Activated CD4-positive, alpha-beta T cell treated with anti-CD3 and anti-CD28 coated beads, Interleukin-2, amount 50 U/mL, for 24 hours (primary cell): ENCODE results near the gene GLYR1.

Experiments
- DNase-seq, 2 donors: peaks; one replicate each; pipeline ENCODE4 v3.0.0-alpha.2; 2020; ENCODE audit warnings: low read depth in 1 of 2, low spot score in 1 of 2

The GLYR1 gene

GRCh38 chr16:4850211-4850610 is 3.1 kb upstream of the GLYR1 start:
- no peak for DNase-seq

DNA sequence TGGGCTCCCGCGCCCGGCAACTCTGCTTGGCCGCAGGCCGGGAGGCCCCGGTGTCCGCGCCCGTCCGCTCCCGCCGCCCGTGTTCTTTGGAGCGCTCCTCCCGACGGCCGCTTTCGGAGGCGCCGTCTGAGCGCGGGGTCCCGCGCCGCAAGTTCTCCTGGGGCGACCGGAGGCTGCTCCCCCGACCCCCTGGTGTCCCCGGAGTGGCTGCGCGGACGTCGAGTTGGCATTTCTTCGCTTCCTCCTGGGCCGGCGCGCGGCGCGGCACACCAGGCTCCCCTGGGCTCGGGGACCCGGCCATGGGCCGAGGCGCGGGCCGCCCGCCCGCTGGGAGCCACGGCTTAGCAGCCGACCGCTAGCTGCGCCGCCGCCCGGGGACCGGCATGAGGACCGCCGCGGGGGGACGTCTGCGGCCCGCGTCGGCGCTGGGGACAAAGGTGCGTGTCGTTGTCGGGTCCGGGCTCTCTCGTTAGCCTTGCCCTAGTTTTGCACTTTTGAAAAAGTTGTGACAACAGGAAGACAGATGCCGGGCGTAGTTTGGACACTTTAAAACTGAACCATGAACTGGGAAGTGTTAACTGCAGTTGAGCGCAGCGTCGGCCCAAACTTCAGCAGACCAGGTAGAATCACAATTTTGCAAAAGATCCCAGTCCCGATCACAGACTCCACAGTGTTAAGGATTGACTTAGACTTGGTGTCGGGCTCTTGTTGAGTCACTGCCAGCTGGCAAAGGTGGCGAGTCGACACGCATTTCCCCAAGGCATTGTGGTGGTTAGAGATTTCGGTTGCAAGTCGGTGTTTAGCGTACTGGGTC is 893 bp upstream of the GLYR1 start:
- peak; percentile 2 to 17 for DNase-seq

DNA sequence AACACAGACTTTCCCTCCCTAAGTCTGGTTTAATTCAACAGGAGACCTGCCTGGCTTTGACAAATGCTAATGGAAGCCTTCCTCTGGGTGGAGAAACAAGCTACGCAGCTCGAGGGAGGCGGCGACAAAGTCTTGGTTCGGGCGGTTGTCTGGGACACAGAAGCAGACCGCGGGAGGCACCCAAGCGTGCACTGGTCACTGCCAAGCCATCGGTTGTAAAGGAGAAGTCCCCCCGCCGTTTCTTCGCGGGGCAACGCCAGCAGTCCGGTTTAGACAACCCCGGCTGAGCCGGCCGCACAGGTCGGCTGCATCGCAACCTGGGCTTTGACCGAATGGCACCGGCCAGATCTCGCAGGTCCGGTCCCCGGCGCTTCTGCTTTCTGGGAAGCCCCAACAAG is 586 bp downstream of the GLYR1 start:
- peak in 1 of 2 donors; percentile 1 for DNase-seq

DNA sequence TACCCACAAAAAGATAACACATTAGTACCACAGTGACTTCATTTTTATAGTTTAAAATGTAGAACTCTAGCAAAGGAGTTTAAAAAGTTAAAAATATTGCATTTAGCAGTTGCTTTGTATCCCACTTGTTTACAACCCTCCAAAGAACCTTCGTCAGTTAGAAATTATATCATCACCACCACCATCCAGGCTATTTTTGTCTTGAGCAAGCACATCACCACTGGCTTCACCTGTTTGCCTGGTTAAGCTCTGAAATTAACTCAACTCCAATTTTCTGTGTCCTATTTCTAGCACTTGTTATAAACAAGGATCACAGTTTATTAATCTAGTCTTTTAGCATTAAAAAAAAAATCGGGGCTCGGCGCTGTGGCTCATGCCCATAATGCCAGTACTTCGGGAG is 6.1 kb downstream of the GLYR1 start:
- no peak for DNase-seq

DNA sequence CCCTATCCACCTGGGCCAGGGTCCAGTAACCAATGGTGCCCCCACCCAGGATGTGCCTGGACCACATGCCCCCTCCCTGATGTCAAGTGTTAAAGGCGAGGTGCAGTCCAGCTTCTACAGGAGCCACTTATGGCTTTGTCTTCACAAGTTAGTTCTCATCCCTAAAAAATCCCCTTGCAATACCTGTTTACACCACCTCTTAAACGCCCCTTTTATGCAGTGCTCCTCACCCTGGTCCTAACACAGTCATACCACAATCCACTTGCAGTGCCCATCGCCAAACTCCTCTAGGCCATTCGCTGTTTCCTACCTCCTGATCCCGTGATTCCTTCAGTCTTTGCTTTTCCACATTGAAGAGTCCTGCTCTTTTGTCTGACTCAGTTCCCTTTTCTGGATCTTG is 7.1 kb downstream of the GLYR1 start:
- no peak for DNase-seq

- no peak for DNase-seq
These were observed 9.2 kb downstream of the GLYR1 start for GRCh38 chr16:4837733-4838501.

- DNase-seq = no peak
These were observed 10.4 kb downstream of the GLYR1 start for GRCh38 chr16:4836727-4837126.

GRCh38 chr16:4833584-4833983 is 13.5 kb downstream of the GLYR1 start:
- DNase-seq = no peak

DNA sequence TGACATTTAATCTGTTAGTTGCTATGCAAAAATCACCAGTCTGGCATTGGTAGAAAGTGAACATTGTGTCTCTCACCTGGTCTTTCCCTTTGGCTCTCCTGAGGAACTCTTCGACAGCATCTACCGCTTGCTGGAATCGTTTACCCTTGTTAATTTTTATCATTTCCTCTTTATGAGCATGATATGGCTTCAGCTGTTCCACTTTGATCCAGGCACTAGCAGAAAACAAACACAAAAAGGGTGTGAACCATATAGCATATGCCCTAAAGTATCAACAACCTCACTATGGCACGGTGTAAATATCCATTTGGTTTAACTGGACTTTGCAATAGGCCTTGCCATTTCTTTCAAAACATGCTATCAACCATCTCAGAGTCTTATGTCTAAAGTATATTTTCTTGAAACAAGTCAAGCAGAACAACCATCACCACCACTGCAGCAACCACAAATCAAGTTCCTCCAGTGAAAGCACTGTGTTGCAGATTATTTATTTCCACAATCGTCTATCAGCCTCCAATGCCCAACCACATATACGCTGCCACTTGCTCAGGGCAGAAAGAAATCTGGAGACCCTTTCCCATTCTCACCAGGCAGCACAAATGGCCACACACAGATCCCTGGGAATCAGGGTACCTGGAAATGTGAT is 14.3 kb downstream of the GLYR1 start:
- DNase-seq = no peak

GRCh38 chr16:4831616-4832015 is 15.5 kb downstream of the GLYR1 start:
- DNase-seq = no peak

DNA sequence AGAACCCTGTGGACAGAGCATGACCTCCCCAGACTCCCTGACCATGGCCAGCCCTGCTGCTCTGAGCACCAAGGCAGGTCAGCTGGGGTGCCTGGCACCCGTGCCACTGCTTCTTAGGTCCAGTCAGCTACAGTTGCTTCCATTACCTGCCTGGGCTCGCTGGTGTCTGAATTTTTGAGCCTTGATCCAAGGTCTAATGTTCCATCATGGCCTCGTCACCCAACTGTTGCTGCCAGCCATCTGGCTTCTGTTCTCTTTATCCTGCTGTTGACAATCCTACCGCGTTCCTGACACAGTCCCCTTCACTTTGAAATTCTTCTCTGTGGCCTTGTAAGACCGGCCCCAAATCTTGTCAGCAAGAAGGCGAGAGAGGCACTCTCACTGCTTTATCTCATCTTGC is 16.7 kb downstream of the GLYR1 start:
- DNase-seq = no peak

- DNase-seq = no peak
These were observed 18.3 kb downstream of the GLYR1 start for GRCh38 chr16:4828567-4829321.

- no peak for DNase-seq
These were observed 20.1 kb downstream of the GLYR1 start for GRCh38 chr16:4826980-4827379.

DNA sequence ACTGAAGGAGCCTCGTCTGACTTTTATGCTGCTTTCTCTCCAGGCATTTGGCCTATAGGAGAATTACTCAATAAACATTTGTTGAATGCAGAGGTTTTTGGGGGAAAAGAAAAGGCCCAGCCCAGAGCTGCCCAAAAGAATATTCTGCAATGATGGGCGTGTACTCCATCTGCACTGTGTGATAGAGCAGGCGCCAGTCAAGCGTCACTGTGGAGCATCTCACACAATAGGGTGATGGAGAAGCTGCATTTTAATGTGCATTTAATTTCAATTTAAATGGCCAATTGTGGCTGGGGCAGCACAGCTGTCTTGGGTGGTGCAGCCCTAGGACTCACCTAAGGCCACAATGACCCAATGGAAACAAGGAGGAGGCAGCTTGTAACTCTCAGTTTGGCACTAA is 20.6 kb downstream of the GLYR1 start:
- DNase-seq = no peak

DNA sequence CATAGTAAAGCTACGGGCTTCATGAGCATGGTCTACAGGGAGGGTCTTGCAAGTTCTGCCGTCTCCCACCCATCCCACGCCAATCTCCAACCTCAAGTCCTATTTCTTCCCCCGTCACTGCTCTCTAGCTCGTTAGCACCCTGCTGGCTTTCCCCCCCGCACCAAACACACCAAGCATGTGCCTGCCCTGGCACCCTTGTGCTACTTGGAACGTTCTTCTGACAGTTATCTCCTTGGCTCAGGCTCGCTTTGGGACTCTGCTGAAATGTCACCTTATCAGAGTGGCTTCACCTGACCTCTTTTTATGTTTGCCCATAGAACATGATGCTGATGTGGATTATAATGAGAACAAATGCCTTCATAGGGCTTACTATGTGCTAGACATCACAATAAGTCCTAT is 21.9 kb downstream of the GLYR1 start:
- DNase-seq = no peak

DNA sequence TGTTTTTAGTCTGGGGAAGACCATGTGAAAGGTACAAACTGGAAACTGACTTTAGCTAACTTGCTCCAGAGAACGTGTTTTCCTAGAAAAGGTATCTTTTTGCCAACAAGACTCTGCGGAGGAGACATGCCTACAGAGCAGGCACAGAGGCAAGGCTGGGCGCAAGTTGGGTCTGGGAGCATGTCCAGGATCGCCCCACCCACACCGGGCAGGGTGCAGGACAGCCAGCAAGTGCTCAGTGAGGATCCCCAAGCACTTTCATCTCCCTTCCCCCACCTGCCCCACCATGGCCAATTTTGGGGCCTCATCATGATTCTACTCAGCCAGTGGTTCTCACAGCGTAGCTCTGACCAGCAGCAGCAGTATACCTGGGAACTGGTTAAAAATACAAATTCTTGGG is 26.4 kb downstream of the GLYR1 start:
- DNase-seq = no peak

DNA sequence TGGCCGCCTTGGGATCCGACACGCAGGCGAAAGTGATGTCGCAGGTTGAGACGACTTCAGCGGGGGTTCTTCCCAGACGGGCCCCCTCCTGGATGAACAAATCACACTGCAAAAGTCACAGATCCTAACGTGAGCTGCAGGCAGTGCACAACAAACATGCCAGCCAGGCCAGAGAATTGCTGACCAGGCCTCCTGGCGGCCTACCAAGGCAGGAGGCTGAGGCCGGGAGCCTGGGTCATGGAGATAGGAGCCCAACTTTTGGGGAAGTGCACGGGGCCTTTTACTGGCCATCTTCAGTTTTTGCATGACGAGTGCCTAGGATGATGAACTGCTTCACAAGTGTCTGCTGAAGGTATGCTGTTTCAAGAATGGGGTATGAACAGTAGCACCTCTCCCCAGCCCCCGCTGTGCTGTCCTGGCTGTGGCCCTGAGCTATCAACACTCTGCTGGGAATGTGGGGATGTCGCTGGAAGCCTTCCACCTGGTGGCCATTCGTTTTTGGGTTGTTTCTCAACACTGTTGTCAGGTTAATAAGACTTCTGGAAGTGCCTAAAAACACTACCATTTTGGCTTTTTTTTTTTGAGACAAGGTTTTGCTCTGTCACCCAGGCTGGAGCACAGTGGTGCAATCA is 32.4 kb downstream of the GLYR1 start:
- no peak for DNase-seq

DNA sequence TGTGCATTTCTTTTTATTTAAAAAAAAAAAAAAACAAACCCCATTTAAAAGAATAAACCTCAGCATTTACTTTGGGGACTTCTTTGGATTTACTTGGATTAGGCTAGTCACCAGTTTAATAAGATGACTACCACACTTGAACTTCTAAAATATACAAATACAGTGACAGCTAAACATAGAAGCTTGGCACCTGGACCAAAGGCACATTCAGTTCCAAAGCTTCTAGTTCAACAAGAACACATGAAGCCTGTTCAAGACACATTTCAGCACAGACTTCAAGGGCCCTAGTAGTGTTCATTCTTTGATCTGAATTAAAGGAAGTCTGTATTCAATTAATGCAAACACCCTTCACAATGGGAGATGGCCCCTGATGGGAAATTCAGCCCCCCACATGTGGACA is 33.0 kb downstream of the GLYR1 start:
- no peak for DNase-seq

GRCh38 chr16:4813251-4814003 is 33.7 kb downstream of the GLYR1 start:
- no peak for DNase-seq

DNA sequence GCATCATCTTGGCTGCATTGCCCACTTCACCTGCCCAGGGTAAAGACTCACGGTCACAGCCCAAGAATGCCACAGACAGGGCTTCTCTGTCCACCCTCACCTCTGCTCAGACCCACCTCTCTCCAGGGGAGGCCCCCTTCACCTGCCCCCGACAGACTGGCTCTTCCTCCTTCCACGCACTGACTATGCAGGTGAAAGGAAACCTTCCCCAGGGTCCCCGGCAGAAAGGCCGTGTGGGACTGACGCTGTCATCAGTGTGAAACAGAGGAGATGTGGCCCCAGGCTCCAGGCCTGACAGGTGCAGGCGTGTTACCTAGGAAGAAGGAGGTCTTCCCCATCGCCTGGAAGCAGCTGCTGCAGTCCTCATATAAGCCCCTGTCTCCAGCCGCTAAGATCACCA is 35.3 kb downstream of the GLYR1 start:
- DNase-seq = no peak
